K562 (cell line): ENCODE data around the gene TRMT1. TPM values are rescaled to one million over a fixed set of nuclear protein-coding genes. Genes with fewer than 3 reads are reported as not detected.

Experiments used
- ARID3A ChIP-seq: IDR thresholded peaks from 2 replicates; pipeline ENCODE4 v1.6.1; 2012; ENCODE audit warnings: low read depth, low read length, improper control_type of control experiment, borderline replicate concordance
- BRCA1 ChIP-seq, 2 experiments: fragments of 450-650 bp in 1 of 2; sonication (generic) in 1 of 2; formaldehyde crosslinking in 1 of 2; IDR thresholded peaks; 2 replicates each; pipeline versions ENCODE4 v1.5.0 to v1.6.1; 2017 to 2020; ENCODE audit warnings: mild to moderate bottlenecking in 1 of 2, missing genetic modification reagents in 1 of 2
- E2F8 ChIP-seq: fragments of 450-650 bp; IDR thresholded peaks from 2 replicates; pipeline ENCODE4 v1.7.1; 2018; ENCODE audit warnings: mild to moderate bottlenecking, low read depth; ENCODE audit not compliant: partially characterized antibody
- HDAC1 ChIP-seq, 2 experiments: fragments of 450-650 bp; IDR thresholded peaks; 2 replicates each; pipeline ENCODE4 v1.6.1; 2016 to 2017; ENCODE audit warnings: inconsistent platforms in 1 of 2, mild to moderate bottlenecking in 1 of 2, moderate library complexity in 1 of 2
- HES1 ChIP-seq: fragments of 450-650 bp; IDR thresholded peaks from 2 replicates; pipeline ENCODE4 v1.6.1; 2016; ENCODE audit warnings: low read depth, mild to moderate bottlenecking, moderate library complexity
- HMGXB4 ChIP-seq: sonication (generic); formaldehyde crosslinking; IDR thresholded peaks from 2 replicates; pipeline ENCODE4 v1.8.1; 2023; ENCODE audit warnings: mild to moderate bottlenecking, missing genetic modification reagents
- MAFG ChIP-seq: fragments of 450-650 bp; conservative IDR thresholded peaks from 2 replicates; pipeline ENCODE4 v1.6.1; 2016; ENCODE audit warnings: missing genetic modification characterization, missing compliant biosample characterization
- TAF9B ChIP-seq: fragments of 450-650 bp; IDR thresholded peaks from 2 replicates; pipeline ENCODE4 v1.6.1; 2018; ENCODE audit warnings: mild to moderate bottlenecking; ENCODE audit not compliant: partially characterized antibody
- TCF7 ChIP-seq: sonication (generic); IDR thresholded peaks from 2 replicates; pipeline ENCODE4 v1.6.1; 2016; ENCODE audit warnings: antibody characterized with exemption, borderline replicate concordance
- THAP7 ChIP-seq: fragments of 250-450 bp; sonication (Bioruptor Pico); IDR thresholded peaks from 2 replicates; pipeline ENCODE4 v1.5.0; 2021
- USF1 ChIP-seq: sonication (generic); formaldehyde crosslinking; IDR thresholded peaks from 2 replicates; pipeline ENCODE4 v1.9.0; 2022; ENCODE audit warnings: mild to moderate bottlenecking, missing genetic modification reagents
- ZEB2 ChIP-seq: fragments of 450-650 bp; IDR thresholded peaks from 2 replicates; pipeline ENCODE4 v1.6.1; 2016
- ZFP1 ChIP-seq: fragments of 450-650 bp; formaldehyde crosslinking; IDR thresholded peaks from 2 replicates; pipeline ENCODE4 v1.4.0; 2020; ENCODE audit warnings: mild to moderate bottlenecking, mixed read lengths
- ZNF41 ChIP-seq: fragments of 250-450 bp; sonication (Bioruptor Pico); conservative IDR thresholded peaks from 2 replicates; pipeline ENCODE4 v1.4.0; 2020; ENCODE audit warnings: mild to moderate bottlenecking
- ZNF639 ChIP-seq, 2 experiments: fragments of 200-800 bp in 1 of 2; sonication (Bioruptor generic) in 1 of 2; sonication (generic) in 1 of 2; formaldehyde crosslinking in 1 of 2; IDR thresholded peaks in 1 of 2; conservative IDR thresholded peaks in 1 of 2; 2 replicates each; pipeline versions ENCODE4 v1.5.0 to v1.6.1; 2016 to 2020; ENCODE audit warnings: missing compliant biosample characterization in 1 of 2, missing genetic modification characterization in 1 of 2, missing genetic modification reagents in 1 of 2
- polyA plus RNA-seq, 8 experiments: library from polyadenylated mRNA; depleted of rRNA in 4 of 8; stranded (reverse) in 5 of 8; unstranded in 3 of 8; fragments of >200 nt; fragmentation: Nextera tagmentation in 2 of 8; fragmentation: Illumina TruSeq in 1 of 8; extraction: Ambion mirVana in 2 of 8; extraction: Trizol in 1 of 8; gene quantifications; 2 replicates each; pipeline versions ENCODE4 v1.2.1 to v1.2.3, GENCODE V29; 2011 to 2014; ENCODE audit warnings: inconsistent platforms in 1 of 8, missing spikeins in 1 of 8
- total RNA-seq, 7 experiments: library from RNA; depleted of rRNA in 6 of 7; stranded (reverse); fragments of >200 nt in 6 of 7; fragmentation: Illumina TruSeq in 2 of 7; extraction: Trizol in 2 of 7; gene quantifications; 2 replicates each; pipeline versions ENCODE4 v1.2.1 to v1.2.3, GENCODE V29; 2011 to 2021; ENCODE audit warnings: low replicate concordance in 1 of 7

Gene TRMT1
- total and polyA plus RNA-seq, 9 of the 15 experiments (the other 6 are each of a cell fraction or from before 2014, with no cell fraction given) = 5.8 to 158 (median 54.3) TPM

GRCh38 chr19:13097463-13098258 lies 18.9 kb downstream of the TRMT1 start (continued):
- TF ChIP-seq USF1 (no peak), ZFP1 (CRISPR knock-in tag) (peak; percentile 62; the same call in 1 of the 2 replicates), ZEB2 (no peak), BRCA1 (IDR thresholded peaks at IDR 0.05) (no peak), BRCA1 (CRISPR knock-in tag; IDR thresholded peaks at IDR 0.05) (no peak), MAFG (tag) (no peak), ZNF639 (CRISPR knock-in tag; conservative IDR thresholded peaks at IDR 0.05 in 1 of 2, IDR thresholded peaks at IDR 0.05 in 1 of 2) (peak in 1 of 2 experiments; percentile 19; a peak in 1 of 4 replicates), ARID3A (no peak), HDAC1 (IDR thresholded peaks at IDR 0.05) (no peak), TCF7 (no peak), HES1 (no peak), HMGXB4 (CRISPR knock-in tag) (no peak), E2F8 (no peak), TAF9B (no peak), ZNF41 (CRISPR knock-in tag) (peak; percentile 52; the same call in 1 of the 2 replicates), THAP7 (CRISPR knock-in tag) (peak; percentile 66; the same call in 1 of the 2 replicates)
